GM18858 (cell line): Measurements from ENCODE around the gene LRRC4.

ENCODE experiments used
- ATAC-seq: cut with Tn5 transposase; IDR thresholded peaks from one replicate; pipeline ENCODE4 v1.9.1; 2021; ENCODE audit not compliant: unreplicated experiment

Gene LRRC4

DNA sequence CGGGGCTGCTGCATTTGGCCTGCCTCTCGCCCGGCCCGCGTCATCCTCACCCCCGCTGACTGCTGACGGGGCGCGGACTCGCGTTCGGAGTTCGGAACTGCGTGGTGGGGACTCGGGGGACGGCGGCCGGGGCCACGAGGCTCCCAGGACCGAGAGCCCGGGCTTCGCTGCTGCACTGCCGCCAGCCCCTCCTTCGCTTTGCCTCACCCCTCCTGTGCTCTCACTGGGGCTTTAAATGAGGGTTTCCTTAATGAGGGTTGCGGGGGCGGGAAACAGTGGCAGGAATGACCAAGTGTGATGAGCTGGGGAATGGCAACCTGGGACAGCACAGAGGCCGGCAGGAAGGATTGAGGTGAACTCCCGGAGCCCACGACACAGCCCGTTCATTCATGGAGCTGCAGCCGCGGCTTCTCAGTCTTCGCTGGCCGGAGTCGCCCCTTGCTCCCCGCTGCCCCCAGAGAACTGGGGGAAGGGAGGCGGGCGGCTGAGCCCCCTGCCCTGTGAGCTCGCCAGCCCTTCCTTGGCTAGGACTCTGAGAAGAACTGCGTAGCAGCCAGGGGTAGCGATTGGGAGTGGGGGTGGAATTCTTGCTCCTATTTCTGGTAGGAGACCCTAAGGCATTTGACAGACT, 1.5 kb upstream of the LRRC4 start:
- ATAC-seq, result no peak

DNA sequence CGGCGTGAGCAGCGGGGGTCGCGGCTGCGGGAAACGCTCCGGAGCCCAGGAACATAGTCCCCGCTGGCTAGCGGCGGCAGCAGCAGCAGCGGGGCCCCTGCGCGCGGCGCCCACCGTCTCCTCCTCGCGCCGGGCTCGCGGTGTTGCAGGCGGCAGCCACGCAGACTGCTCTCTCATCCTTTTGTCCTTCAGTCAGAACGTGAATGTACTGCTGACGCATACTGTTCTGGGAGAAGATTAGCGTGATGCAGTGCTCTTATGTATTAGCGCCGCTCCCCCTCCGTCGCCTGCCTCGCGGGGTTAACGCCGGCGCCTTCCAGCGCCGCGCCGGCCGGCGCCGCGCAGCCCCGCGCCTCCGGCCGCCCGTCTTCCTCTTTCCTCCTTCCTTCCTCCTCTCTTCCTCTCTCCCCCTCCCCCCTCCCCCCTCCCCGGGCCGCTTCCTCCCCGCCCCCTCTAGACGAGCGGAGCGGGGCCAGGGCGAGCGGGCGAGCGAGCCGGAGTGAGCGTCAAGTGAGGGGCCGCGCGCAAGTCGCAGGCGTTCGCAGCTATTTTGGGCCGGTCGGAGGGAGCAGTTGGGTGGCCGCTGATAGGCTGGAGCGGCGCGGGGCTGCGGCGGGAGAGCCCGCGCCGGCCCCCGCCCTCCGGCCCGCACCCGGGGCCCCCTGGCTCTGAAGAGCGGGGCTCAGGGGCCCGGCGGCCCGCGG, 816 bp upstream of the LRRC4 start:
- ATAC-seq, result peak; percentile 66

DNA sequence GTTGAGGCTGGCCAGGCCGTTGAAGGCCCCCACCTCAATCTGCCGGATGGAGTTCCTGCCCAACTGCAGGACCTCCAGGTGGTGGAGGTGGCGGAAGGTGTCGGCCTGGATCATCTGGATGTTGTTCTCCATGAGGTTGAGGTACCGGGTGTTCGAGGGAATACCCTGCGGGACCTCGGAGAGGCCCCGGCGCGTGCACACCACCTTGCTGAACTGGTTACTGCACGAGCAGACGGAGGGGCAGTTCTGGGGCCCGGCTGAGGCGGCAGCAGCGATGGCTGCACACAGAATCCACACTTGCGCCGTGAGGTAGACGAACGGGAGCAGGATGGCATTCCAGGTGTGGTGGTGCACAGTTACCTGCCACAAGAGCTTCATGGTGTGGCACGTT, 979 bp downstream of the LRRC4 start:
- no peak for ATAC-seq

- no peak for ATAC-seq
Observed at GRCh38 chr7:128029405-128029995, 1.7 kb downstream of the LRRC4 start.

DNA sequence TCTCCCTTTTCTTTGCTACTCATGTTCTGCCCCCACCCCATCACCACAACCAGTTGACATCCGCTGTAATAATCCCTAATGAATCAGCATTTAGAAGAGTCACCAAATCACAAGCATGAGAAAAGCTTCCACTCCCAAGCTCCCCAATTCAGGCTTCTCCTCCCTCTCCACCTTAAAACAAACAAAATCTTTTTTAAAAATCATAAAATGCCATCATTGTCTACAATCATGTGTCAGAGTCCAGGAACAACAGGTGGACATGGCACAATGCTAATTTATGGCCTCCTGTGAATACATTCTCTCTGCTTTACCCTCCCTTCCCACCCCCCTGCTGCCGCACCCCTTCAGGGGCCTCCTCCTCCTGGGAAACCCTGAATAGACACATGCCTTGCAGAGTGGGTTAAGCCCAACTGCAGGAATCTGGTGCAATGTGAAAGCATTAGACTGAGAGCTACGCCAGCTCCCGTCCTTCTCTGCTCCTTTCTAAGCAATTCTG, 3.7 kb downstream of the LRRC4 start:
- ATAC-seq, result no peak

GRCh38 chr7:128026551-128026950, 4.7 kb downstream of the LRRC4 start:
- no peak for ATAC-seq

DNA sequence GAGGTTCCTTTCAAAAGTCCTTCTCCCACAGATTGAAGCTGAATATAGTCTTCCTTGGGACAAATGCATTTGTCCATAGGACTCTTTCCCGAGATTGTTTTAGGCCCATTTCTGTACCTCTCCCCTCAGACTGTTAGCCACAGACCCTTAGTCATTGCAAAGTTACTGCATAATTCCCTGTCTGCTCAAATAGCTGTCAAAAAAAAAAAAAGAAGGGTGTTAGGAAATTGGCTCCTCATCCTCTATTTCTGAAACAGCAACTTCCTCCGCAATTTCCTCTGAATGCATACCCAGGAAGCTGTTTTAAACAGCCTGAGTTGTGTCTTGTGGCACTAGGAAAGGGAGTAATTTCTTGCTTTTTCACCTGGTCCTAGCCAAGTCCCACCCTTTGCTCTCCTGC, 5.4 kb downstream of the LRRC4 start:
- ATAC-seq, result no peak

DNA sequence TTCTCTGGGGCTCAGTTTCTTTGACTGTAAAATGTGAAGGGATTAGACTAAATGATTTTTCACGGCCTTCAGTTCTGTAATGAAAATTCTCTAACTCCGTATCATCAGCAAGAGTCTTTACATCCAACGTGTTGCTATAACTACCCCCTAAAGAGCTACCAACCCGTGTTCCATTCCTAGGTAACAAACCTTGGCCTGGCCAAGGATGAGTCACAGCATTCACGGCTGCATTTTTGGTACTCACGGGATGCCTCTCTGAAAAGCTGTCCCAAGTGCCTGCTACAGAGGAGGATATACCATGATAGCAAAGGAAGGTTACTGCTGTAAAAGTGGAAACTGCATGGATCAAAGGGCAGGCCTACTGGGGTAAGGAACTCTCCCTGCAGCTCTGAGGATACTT, 5.9 kb downstream of the LRRC4 start:
- no peak for ATAC-seq

DNA sequence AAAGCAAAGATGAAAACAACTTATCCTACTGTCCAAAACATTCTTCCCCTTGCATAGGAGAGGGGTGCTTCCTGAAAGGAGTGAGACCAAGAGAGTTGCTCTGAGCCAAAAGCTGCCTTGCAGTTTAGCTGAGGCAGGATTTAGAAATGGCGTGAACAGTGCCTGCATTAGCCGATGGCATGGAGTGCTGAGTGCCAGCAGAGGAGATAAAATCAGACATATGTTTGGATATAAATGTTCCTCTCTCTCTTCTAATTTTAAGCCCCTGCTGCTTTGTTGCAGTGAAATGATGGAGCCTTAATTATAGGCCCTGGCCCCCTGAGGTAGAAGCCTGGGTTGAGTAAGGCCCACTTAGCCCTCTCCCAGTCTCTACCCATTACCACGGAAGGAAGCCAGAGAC, 7.1 kb downstream of the LRRC4 start:
- no peak for ATAC-seq

DNA sequence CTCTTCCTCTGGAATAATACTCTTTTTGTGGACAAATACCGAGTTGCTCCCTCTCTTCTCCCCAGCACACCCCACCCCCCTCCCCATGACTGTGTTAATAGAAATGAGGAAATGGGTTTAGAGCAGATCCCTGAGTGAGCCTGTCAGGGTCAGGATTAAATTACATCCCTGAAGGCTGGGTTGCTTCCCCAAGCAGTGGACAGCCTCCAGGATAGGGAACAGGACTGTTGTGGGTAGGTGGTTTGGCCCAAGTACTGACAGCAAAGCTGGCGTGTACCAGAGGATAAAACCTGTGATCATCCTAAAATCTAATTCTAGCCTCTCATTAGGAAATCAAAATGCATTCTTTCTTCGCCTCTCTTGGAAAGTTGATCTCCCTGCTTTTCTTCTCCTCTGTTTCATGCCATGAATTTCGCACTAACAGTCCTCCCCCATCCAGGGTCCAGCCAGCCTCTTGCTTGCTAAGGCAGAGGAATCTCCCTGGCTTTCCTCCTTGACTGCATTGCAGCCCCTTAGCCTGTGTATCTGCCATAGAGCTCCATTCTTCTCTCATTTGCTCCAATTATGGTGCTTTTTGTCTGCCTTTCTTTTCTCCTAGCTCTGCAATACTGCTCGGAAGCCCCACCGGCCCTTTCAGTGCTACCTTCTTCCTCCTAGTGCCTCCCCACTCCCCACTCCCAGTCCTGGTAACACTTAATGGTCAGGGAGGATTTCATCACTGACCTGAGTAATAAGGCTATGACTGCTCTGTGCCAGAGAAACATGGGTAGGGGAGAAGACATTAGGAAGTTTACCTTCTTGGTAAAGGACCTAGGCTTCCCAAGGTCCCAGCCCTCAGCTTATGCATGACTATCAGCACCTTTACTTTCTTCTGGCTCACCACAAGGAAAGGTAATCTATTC, 8.4 kb downstream of the LRRC4 start:
- no peak for ATAC-seq

- ATAC-seq, result no peak
Observed at GRCh38 chr7:128021366-128021765, 9.9 kb downstream of the LRRC4 start.

DNA sequence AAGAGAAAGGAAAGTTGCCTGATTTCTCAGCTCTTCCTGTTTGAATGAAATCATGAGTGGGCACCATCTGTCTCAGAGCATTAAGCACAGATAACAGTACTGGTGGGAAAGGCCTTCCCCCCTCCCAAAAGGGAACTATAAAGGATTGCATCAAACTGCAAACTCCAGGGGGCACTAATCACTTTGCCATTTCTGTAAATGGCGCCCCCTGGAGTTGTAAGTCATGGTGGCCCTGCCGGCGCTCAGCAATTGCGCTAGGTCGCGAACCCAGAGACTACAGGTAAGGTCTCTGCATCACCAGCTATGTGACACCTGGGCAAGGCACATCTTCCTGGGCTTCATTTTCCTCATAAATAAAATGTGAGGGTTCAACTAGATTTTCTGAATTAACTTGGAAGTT, 11.1 kb downstream of the LRRC4 start:
- ATAC-seq, result no peak

DNA sequence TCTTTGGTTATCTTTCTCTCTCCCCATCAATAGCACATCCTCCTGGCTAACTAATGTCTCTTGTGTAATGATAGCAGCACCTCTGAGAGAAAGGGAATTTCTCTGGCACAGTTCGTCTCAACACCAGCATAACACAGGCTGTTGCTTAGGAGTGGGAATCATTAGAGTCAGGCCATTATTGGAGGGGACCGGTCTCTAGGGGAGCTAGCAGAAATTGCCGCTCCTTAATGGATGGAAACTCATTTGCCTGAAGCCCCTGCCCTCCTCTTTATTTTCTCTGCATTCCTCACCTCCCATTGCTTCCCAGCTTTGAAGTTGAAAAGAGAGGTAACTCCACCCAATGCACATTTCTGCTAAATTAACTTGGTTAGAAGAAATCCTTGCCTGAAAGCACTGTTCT, 11.9 kb downstream of the LRRC4 start:
- no peak for ATAC-seq

GRCh38 chr7:128017862-128018845, 13.1 kb downstream of the LRRC4 start:
- no peak for ATAC-seq

DNA sequence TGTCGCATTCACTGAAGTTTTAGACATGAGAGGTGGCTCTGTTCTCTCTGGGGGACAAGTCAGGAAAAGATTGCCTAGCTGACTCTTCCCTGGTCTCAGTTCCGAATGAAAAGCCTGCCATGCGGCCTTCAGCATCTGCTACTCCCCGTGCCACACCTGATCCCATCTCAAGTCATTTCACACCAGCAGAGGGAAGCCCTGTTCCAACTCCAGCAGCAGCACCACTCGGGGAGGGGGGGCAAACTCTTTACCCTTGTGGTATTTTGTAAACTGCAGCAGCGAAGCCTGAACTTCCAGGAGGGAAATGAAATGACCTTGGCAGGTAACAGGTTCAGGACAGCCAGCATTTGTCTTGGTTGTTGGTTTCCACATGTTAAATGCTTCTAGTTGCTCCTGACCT, 13.8 kb downstream of the LRRC4 start:
- ATAC-seq, result no peak

- no peak for ATAC-seq
Observed at GRCh38 chr7:128014811-128015210, 16.4 kb downstream of the LRRC4 start.

DNA sequence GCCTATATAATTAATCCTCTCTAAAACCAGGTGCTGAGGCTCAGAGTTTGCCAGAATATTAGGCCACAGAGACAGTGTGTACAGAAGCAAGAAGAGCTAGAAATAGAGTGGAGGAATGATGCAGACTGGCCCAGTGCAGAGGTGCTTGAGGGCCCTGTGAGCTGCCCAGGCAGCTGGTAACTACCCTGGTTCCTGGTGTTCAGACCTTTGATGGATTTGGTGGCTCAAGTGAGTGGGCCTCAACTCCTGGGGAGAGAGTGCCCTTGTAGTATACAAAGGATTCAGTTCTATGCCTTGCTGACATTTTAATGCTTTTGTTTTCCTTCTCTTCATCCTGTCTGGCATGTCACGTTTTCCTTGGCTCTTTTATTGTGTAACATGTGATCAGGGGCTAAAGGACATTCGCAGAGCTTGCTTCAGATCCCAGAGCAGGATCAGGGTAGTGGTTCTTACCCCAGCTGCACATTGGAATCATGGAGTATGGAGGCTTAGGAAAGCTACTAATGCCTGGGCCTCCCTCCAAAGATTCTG, 20.0 kb downstream of the LRRC4 start:
- ATAC-seq, result no peak

DNA sequence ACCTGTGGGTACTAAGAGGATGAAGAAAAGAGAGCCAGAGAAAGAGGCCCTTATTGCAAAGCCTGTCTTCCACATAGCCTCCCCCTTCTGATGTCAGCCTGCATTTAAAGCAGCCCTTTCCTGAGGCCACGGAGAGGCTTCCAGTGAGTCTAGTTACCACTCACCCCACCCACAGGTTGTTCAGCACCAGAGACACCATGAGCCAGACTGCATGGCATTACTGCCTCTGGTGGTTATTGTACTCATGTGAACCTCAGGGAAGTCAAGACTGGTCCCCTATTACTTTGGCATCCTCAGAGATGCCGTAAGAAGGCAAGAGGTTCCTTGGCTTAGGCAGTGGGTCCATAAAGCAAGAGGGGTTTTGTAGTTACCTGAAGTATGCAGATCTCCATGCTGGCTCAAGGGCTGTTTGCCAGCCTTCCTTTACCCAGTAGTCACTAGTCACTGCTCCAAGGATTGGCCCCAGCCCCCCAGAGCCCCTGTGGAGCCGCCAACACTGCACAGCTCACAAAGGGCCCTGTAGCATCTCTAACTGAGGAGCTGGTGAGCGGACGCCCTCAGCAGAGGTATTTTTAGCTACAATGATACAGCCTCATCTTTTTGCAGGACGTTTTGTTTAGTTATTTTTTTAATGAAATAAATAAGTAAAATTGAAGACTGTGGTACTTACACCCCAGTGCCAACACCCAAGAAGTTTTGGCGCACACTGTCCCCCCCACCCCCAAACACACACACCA, 20.7 kb downstream of the LRRC4 start:
- ATAC-seq, result no peak

GRCh38 chr7:128008744-128009143, 22.5 kb downstream of the LRRC4 start:
- ATAC-seq, result no peak
